Ecto neural progenitor cell (in vitro differentiated cells): ENCODE data around the gene ATP5MG.

Experiments
- DNase-seq: peaks from one replicate; pipeline ENCODE4 v3.0.0-alpha.2; 2018; ENCODE audit warnings: low spot score

Gene ATP5MG

DNA sequence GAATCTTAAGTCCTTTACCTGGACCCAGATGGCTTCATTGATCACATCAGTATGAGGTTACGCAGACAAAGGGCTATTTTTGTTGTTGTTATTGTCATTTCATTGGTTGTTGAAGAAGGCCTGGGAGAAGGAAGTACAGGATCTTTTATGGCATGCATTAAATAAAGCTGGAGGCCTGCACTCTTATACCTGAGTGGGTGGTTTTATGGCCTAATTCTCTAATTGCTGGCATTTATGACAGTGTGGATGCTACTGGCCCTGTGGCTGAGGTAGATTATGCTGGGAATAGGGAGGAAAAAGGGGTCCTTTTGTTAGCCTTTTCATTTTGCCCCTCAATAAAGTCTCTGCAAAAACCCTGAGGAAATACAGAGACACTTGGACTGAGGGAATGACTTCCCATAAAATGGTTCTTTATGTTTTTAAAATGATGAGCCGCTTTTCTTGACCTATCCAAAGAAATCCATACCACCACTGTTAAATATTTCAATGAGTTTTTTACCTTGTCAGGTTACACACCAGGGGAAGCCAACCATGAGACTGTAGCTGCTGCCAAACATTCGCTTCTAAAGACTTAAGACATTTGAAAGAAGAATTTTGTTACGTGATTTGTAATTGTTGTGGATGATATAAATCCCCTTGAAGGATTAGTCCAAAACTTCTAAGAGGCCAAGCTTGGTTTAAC lies 41.6 kb downstream of the ATP5MG start:
- no peak for DNase-seq

DNA sequence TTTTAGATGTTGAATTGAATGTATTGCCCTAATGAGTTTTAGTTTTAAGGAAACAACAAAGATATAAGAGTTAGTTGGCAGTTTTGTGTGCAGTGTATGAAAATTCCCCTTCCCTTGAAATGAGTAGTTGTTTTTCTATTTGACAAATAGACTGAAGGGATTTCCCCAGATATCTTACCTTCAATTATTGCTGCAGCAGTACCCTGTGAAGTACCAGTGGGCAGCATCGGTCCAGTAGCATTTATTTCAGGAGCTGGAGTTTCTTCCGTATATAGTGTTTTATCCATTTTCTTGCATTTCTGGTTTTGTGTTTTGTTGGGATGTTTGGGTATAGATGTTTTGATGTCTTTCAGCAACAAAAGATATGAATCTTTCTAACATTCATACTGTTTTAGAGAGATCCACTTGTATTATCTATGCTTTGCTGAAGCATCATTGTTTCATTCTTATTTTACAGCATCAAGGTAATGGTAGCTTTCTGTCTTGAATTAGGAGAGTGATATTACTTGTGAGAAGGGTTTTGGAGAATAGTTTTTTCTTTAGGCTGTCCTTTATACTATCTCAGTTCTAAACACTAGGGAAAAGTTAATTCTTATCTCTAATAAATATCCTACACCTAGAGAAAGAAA lies 42.3 kb downstream of the ATP5MG start:
- no peak for DNase-seq

DNA sequence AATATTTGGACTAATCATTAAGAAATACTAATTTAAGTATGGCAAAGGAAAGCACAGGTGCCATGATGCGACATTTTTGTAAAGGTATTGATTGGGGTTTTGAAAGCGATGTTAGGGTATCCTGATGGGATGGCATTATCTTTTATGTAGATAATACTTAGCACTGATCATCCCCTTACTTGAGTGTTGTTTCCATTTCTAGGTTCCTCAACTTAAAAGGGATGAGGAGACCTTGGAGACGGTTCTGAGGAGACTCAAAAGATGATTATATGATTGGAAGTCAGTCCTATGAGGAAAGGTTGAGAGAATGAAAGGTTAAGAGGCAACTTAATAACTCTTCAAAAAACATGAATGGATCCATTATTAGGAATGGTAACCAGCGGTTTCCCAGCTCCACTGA lies 46.0 kb downstream of the ATP5MG start:
- DNase-seq: no peak

DNA sequence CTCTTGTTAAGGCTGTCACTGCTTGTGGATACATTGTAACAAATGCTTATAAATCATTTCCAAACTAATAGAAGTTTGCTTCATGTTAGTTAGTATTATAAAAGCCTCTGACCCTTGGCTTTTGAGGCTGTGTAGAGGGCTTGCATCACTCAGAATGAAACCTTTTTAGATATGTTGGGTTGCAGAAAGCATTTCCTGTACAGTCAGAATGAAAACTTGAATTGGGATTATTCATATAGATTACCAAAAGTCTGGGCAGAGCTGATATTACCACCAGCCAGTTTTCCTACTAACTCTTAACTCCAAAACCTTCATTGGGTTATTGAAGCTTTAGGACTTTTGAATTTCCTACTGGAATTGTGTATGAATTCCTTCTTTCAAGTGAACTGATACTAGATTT lies 46.9 kb downstream of the ATP5MG start:
- no peak for DNase-seq

DNA sequence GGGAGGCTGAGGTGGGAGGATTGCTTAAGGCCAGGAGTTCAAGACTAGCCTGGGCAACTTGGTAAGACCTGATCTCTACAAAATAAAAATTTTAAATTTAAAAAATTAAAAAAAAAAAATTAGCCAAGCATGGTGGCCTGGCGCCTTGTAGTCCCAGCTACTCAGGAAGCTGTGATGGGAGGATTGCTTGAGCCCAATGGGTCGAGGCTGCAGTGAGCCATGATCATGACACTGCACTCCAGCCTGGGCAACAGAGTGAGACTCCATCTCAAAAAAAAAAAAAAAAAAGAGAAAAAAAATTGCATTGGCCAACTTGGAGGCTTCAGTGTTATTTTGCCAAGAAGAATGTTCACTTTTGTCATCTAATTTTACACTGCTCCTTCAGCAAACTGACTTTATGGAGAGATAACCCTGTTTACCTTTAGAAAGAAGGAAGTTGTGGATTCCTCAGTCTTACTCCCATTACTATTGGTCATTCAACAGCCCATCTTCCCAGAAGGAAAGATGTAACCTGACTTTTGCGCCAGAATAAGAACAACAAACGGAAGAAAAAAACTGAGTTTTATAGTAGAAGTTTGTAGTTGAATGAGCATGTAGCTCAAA lies 48.0 kb downstream of the ATP5MG start:
- DNase-seq: no peak

DNA sequence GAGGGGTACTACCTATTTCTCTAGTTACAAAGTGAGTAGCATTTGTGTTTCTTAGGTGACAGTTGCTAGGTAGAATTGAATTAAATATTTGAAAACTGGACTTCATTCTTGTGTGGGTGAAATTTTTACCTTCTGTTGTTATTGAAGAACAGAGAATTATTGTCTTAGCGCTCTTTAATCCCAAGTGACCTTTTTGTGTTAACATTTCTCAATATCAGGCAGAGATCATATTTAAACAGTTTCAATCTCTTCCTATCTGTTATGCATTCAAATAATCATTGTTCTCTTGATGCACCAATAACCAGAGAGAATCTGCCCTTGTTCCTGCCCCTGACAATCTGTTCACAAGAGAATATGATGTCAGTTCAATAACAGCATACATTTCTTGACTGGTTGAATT lies 49.0 kb downstream of the ATP5MG start:
- DNase-seq: no peak
